GM18861 (cell line): Measurements from ENCODE around the gene BTG4.

ENCODE experiments used
- ATAC-seq: cut with Tn5 transposase; IDR thresholded peaks from one replicate; pipeline ENCODE4 v1.9.1; 2021; ENCODE audit not compliant: unreplicated experiment

The BTG4 gene

DNA sequence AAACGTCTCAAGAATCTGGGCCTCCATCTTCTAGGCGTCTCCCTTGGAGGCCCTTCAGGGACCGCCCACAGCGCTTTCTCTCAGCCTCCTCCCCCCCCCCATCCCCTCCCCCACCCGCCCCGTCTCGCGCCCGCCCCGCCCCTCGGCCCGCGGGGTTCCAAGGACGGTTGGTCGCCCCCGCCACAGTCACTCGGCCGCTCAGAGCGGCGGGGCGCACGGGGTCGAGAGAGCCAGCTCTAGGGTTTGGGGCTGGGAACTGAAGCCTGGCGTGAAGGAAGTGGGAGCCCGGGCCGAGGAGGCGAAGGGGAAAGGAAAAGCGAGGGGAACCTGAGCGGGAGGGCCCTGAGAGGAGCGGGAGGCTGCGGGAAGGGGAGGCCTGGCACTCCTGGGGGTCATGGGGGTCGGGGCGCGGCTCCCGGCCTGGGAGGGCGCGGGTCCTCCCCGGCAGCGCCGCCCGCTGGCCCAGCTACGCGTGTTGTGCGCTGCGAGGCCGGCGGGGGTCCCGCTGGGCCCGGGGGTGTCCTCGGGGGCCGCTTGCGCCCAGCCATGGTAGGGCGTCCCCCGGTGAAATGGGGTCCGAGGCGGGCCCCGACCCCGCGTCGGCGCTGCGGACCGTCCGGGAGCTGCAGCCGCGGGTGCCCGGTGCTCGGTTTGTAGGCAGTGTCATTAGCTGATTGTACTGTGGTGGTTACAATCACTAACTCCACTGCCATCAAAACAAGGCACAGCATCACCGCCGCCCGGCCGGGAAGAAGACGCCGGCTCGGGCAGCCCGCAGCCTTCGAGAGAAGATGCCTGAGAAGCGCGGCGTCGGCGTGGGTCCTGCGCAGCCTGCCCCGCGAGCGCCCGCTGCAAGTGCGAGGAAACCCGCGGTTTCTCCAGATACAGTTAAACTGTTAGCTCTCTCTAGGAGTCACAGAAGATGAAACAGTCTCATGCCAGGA lies at the start of gene BTG4:
BTG4 (minus strand) TSS at position 91 of the 944 bp plus-strand sequence. CDS start 13,610 bp downstream, outside the sequence.
- no peak for ATAC-seq

DNA sequence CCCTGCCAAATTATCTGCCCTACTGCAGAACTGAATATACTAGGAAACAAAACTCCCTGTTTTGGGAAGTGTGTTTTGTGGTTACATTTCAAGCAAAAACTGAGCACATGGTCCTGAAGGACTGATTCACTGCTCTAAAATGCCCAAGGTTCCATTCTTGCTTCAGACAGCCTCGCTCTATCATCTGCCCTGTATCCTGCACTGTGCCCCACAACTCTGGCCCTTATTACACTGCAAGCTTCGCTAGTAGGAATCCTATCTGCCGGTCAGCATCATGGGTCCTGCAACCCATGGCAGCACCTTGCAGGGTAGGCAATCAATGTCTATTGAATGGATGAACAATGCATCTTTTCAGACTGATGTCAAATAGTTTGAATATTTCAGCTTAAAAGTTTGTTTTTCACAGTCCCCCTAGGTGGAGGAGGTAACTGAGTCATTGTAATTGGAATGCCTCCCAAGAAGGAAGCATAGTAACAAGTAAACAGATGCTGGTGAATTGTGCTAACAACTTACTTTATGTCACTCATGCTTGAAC lies 49.7 kb upstream of the BTG4 start:
- ATAC-seq, result no peak

DNA sequence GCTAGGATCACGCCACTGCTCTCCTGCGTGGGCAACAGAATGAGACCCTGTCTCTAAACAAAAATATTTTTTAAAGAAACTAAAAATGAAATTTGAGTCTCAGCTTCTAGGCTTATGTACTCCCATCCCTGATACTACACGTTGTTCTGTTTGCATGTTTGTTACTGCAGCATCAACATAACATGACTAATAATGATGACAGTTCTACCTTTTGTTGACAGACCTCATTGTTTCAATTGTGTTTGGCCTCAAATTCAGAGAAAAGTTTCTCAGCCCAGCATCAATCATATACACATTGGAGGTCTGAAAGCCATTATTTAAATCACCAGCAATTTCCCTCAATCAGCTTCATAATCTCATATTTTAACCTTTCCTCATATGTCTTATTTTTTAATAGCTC lies 49.1 kb upstream of the BTG4 start:
- no peak for ATAC-seq

DNA sequence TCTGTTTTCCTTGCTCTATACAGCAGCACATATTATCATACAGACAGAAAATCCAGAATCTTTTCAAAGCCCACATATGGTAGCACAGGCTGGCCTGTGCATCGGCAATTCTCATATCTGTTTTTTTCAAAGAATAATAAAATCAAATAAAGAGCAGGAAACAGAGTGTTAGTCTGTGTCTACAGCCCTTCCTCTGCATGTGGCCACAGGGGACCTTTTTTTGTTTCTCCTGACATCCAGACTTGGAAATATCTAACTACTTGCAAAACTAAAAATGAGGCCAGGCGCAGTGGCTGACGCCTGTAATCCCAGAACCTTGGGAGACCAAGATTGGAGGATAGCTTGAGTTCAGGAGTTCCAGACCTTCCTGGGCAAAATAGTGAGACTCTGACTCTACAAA lies 48.6 kb upstream of the BTG4 start:
- ATAC-seq, result no peak

DNA sequence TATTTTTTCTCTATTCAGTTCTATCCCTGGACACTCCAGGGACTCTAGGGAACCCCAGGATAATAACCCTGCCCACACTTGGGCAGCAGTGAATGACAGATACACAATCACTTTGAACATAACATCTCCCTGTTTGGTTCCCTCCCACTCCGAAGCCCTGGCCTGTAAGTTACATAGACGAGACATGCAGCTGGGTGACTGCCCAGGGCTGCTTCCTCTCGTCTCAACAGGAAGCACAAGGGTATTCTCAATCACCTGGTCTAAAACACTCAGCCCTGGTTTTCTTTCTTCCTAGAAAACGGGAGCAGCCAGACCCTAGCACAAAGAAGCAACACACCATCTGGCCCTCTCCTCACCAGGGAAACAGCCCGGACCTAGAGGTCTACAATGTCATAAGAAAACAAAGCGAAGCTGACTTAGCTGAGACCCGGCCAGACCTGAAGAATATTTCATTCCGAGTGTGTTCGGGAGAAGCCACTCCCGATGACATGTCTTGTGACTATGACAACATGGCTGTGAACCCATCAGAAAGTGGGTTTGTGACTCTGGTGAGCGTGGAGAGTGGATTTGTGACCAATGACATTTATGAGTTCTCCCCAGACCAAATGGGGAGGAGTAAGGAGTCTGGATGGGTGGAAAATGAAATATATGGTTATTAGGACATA lies 47.7 kb upstream of the BTG4 start:
- ATAC-seq, result no peak

DNA sequence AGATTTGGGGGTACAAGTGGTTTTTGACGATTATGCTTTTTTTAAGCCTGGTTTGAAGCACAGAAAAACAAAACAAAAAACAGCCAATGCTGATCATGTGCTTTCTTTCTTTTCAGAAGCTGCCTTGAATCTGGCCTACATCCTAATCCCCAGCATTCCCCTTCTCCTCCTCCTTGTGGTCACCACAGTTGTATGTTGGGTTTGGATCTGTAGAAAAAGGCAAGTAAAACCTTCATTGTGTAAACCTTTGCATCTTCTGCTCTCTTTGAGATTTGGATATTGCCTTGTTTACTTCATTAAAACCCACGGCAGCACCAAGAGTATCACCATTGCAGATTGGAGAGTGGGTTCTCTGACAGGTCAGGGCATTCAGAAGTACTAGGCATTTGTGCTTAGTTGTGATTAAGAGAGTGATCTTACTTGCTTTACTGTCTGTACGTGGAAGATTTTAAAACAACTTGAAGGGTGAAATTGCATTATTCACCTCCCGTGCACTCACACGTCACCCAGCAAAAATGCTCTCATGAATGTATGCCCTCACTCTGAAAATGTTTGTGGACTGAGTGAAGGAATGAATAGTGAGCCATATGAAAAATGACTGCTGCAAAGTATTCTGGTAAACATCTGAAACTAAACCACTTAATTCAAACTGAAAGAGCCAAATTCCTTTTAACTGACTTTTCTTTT lies 45.4 kb upstream of the BTG4 start:
- no peak for ATAC-seq

DNA sequence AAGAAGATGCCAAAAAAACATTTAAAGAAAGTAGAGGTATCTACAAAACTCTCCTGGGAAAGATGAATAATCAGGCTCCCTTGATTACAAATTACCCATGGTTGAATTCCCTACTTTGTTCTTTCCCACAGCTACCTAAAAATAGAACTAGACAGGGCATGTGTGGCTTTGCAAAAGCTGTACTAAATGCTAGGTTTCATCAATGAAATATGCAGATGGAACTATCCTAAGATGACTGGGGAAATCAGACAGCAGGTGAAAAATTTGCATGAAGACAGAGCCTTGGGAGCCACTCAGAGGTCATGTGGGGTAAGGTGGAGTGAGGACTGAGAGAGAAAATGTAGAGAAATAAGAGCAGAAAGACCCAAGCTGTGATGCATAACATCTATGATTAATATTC lies 43.1 kb upstream of the BTG4 start:
- no peak for ATAC-seq

DNA sequence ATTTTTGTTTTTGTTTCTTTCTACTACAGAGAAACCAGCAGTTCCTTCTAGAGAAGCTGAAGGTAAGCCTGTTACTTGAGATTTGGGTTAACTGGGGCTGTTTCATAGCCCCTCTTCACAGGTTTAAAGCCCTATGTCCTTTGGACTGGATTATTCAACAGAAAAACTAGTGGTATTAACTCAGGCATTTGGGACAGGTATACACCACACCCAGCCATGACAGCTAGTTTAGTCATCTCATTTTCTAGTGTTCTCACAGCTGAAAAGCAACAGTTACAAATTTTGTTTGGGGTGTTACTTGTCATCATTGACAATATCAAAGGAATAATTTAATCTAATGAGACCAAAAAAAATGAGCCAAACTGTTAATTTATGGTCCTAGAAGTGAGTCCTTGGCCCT lies 42.3 kb upstream of the BTG4 start:
- ATAC-seq, result no peak

DNA sequence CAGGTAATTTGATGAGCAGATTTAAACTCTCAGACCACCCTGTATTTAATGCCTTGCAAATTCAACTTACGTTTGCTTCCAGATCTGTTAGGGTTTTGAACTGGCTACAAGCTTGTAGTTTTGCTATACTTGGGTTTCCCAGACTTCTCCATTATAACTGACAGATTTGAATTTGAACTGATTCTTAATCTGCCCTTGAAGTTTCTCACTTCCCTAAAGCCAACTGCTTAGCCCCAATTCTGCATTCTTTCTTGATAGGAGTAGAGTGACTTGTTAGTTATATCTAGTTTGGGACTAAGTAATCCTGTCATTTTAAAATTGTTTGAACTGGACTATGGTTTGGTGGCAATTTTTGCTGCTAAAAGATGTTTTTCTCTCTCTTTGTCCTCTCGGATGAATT lies 38.1 kb upstream of the BTG4 start:
- ATAC-seq, result no peak

DNA sequence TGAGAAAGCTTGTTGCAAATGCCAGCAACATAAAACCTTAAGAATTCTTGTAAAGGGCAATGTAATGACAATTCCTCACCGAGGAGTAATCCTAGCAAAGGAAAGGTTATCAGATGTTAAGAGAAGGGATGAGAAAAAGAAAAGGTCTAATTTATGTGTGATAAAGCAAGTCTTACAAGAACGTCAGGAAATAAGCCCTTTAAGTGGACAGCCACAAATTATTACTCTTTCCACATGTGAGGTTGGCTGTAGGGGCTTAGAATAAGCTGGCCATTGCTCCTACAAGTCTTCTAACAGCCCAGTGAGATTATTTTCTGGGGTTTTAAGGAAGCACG lies 37.6 kb upstream of the BTG4 start:
- ATAC-seq, result no peak

DNA sequence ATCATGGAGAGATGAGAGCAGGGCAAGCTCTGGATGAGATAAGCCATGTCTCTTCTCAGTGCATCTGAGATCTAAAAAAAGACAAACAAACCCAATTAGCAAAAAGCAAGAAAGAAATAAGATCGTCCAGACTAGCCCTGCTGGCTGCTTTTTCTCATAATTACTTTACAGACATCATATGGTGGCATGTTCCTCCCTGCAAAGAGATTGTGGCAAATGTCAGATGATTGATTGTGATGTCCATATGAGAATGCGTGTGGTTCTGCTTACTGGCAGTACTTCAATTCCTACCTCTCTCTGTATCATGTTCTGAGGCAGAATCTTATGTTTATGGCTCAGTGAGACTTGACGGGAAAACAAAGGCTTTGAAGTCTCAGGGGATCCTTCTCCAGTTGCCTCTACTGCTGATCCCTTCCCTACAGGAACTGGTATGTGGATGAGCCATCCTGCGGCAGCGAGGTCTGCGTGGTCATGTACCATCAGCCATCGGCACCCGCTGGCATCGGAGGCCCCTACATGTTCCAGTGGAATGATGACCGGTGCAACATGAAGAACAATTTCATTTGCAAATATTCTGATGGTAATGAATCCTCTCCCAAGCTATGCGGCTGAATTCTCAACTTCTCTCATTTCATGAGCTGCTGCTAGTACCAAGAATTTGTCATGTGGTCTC lies 37.1 kb upstream of the BTG4 start:
- ATAC-seq, result no peak

DNA sequence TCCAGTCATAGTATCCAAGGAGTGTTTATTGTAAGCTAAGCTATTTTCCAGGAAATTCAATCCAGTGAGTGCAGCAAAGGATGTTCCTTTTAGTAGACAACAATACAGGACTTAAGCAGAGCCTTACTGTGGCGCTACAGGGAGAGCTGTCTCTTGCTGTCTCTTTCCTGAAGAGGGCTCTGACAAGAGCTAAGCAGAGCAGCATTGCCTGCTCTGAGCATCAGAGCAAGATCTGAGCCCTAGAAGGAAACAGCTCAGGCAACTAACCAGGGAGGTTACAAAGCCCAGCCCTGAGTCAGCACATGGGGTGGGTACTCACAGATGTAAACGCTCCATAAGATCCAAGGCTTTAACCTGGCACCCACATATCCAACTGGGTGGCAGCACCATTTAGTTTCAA lies 36.3 kb upstream of the BTG4 start:
- no peak for ATAC-seq

DNA sequence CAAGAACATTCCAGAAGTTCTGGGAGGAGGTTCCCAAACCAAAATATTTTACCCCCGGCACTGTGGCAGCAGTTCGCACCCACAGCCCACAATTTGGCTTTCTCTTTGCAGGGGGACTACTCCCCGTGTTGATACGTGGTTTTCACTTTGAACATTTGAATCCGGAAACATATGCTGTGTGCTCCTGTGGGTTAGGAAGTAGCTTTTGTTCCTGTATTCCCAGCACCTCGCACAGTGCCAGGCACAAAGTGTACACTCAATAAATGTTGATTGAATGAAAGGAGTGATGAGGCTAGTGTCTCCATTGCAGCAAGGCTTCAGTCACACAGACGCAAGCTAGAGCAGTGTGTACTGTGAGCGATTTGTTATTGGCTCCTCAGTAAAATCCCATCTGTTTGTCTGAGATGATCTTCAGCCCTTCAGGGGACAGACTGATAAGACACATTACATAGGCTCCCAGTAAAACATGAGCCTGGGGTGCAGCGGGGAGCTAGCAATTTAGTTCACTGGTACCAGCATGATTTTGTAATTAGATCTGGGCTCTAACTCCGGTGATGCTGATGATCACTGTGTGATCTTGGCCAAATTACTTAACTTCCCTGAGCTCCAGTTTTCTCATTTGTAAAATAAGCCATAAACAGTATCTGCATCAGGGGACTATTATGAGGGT lies 30.6 kb upstream of the BTG4 start:
- no peak for ATAC-seq

DNA sequence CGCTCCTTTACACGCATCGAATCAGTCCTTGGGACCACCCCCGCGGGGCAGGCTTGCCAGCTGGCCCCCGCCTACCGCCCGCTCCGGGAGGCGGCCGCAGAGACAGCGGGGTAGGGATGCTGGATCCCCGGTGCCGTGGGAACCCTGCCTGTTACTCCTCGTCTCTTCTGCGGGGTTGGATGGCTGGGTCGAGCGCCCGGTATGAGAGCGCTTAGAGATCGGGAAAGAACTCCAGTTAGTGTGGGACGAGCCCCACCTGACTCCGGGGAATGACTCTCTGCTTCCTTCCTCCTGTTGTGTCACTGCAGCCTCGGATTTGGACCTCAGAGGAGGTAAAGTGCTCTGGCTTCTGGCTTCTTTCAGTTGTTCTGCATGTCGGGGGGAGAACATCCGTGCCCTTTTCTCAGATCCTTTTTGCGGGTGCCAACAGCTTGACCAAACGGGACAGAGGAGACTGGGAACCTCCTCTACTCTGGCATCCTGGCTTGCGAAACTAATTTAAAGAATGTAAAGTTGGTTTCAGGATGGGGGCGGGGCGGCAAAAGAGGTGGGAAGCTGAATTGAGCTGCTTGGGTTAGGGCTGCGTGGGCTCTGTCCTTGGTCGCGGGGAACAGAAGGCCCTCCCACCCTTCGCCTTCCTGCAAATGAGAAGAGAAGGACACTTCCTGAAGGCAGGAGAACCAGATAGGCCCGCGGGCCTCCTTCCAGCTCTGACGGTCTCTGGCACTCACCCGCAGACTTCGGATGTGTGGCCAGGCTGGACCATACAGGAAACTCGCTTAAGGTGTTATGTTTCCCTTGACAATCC lies 29.3 kb upstream of the BTG4 start:
- ATAC-seq, result no peak

DNA sequence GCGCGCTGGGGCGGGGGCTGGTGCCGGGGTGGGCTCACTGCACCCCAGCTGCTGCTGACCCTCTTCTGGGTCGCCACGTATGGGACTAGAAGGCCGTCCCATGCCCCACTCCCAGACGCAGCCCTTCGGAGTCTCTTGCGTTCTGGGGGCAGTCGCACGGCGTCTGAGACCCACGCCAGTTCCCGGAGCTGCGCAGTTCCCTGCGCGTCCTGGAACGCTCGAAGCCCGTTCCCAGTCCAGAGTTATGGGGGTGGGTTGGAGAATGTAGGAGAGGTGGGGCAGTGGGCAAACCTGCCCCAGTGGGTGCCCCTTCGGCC lies 28.7 kb upstream of the BTG4 start:
- ATAC-seq, result no peak

DNA sequence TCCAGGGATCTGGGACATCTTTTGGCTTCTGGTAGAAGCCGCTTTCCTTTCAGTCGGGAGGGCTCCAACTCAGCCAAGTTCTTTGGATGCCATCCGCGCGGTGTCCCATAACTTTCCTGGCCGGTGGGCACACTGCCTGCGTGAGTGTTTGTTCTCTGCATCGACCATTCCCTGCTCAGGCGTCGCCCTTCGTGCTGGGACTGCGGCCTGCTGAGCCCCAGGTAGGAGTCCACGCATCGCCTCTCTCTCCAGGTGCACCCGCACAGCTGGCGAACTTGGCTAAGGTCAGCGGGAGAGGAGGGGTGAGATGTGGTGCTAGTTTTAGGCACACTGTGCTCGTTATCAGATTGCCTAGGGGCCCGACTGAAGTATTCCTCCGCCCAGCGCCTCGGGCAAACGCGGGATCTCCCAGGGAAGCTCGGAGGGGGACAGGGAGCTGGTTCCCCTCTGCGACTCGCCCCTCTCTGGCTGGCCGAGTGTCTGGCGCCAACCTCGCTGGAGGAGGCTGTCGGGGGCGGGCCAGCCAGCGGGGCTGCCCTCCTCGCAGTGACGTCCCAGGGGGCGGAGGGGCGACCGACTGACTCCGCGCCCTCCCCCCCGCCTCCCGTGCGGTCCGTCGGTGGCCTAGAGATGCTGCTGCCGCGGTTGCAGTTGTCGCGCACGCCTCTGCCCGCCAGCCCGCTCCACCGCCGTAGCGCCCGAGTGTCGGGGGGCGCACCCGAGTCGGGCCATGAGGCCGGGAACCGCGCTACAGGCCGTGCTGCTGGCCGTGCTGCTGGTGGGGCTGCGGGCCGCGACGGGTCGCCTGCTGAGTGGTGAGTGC lies 28.1 kb upstream of the BTG4 start, which contains the start of gene LAYN:
LAYN (plus strand) TSS at position 607 of the 823 bp plus-strand sequence; CDS start at position 731, 124 bp downstream.
- no peak for ATAC-seq

DNA sequence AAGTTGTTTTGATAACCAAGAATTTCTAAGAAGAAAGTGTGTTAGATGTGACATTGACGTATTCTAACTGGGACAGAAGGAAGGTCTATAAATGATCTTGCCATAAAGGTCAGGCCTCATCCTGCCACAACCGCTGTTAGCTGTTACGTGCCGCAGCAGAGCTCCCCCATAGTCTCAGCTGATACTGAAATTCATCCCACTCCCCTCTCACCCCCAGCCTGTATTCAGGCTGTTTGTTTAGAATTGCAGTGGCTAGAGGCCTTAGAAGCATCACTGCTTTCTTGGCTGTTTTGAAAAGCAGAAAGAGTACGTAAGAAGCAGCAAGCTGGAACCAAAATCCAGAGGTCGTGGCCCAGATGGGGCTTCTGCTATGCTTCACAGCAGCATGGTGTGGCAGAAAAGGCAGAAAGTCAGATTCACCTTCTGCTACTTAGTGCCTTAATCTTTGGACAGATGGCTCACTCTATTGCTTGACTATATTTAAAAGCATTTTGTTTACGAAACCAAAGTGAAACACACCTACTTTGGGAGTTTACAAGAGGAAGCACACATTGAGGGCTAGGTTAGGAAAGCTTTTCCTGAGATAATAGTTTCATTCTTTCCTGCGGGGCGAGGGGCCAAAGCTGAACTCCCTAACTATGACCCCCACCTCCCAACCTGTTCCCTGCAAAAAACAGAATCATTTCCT lies 27.4 kb upstream of the BTG4 start:
- no peak for ATAC-seq

DNA sequence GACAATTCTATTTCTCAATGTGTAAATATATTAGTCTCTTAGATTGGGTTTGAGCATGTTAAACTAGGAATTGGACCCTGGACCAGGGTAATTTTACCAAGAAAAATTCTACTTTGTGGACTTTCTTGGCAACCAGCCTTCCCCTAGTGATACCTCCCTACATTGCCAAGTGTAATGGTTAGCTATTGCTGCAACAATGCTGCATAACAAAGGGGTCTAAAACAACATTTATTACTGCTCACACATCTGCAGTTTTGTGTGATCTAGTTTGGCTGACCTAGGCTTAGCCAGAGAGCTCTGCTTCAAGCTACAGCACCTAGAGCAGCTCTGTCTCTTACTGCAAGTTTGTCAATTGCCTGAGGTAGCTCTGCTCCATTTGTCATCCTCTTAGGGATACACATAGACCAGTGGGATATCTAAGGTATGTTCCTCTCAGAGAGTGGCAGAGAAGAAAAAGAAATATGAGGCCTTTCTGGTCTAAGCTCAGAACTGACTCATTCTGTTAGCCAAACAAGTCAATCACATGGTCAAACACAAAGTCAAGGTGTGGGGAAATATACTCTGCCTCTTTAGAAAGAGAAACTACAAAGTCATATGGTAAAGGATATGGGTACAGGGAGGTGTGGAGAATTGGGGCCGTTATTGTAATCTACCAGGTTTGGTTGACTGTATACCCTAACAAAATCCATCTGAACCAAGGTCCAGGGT lies 26.4 kb upstream of the BTG4 start:
- ATAC-seq, result no peak
